GM18511 (cell line): ENCODE results near the gene PHF14.
A peak's percentile ranks its signal among the peaks of the same experiment; 100 is the strongest.

ENCODE experiments used
- ATAC-seq: cut with Tn5 transposase; IDR thresholded peaks from one replicate; pipeline ENCODE4 v1.9.1; 2021; ENCODE audit warnings: mild to moderate bottlenecking, moderate library complexity; ENCODE audit not compliant: unreplicated experiment

The PHF14 gene

DNA sequence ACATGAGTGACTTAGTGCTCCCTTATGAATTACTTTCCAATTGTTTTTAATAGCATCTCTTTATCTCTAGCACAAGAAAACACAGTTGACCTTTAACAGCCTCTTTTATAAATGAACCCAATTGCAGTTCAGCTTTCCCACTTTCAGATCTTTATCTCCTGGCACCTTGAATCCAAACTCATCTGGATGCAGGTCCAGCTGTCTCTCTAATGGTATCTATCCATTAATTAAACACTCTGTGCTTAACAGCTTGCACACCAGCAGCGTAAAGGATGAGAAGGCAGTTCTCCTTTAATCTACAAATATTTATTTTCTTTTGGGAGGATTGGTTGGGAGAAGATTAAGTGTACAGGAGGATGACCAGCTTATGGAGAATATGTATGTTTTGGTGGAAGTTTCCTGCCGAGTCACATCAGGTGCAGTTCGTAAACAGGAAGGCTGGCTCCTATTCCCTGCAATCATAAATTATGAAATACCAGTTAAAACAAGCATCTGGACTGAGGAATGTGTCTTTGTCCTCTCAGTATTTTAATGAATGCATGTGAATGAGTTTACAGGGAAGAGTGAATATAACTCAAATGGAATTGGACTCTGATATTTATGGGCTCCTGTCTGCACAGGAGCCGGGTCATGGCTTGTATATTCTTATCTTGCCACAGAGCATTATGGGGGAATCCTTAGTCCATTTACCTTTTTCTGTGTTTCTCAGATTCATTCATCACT lies 232.7 kb downstream of the PHF14 start:
- ATAC-seq = no peak

DNA sequence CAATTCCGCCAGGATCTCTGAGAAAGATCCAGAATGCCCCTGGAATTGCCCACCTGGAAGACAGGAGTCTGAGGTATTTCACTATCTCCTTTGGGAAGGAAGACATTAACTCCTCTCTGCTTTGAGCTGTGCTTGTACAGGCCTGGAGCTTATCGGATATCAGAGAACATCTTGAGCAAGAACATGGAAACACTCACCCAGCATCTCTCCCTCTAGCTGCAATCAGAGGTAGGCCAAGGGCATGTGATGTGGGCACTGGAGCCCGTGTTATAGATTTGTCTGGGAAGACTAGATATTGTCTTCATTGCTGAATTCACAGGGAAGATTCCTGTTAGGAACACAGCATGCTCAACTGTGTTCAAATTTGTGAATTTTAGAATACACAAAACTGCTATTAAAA lies 233.9 kb downstream of the PHF14 start:
- no peak for ATAC-seq

DNA sequence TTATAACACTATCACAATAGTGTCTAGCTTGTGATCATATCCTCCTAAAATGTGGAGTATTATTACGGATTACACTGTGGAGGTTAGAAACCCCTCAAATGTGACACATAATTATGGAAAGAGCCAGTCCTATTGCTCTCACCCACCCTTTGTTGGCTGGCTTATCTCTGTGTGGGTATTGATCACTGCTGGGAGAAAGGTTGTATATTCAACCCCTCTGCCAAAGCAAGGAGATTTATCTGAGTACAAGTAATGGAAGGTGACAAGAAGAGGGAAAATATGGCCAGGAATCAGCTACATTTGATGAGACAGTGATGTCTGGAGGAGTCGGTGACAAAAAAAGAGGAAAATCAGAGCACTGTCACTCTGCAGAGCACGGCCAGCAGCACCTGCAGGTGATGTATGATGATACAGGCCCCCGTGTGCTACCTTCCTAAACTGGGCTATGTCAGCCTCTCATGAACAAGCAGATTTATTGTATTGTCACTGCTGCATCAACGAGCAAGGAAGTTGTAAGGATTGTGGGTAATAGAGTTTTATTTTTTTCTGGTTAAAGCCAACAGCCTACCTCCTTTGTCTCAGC lies 235.3 kb downstream of the PHF14 start:
- no peak for ATAC-seq

DNA sequence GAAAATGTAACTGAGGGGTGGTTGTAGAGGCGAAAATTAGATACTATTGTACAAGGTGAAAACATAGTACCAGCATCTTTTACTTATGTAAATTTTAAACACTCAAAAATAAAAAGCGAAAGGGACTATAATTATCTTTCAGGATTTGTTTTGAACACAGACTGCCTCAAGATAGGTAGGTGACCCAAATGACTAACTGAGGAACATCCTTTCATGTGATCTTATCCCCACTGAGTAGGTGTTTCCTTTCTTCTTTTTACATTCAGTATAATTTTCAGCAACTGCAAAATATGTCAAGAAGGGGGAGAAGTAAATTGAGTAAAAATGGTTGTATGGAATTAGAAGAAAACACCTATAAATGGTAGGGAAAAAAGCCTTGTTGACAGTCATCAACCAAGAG lies 236.7 kb downstream of the PHF14 start:
- no peak for ATAC-seq

DNA sequence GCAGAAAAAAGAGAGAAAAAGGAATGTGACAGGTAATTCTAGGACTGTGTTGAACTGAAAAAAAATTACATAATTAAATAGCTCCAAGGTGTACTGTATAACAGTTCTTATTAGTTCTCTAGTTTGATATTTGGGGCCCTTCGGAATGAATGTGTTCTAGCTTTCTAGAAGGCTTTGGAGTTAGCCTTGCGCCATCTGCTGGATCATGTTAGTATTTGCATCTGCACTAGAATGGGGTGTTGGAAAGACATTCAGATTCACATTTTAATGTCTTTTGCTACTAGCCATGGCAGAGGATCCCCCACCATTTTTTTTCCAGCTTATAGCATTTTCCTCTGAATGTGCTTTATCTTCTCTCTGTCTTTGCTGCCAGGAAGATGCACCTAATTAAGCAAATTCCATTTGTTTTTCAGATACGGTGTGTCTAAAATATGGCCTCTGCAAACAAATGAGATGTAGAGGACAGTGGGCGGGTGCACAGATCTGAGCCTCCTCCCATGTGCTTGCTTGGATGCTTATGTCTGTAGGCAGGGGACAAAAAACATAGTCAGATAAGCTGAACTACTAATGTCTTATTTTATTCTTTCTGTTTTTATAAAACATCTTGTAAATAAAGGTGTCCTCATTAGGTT lies 238.5 kb downstream of the PHF14 start:
- ATAC-seq = peak; percentile 89

GRCh38 chr7:11212816-11213215 lies 239.1 kb downstream of the PHF14 start:
- ATAC-seq = no peak

DNA sequence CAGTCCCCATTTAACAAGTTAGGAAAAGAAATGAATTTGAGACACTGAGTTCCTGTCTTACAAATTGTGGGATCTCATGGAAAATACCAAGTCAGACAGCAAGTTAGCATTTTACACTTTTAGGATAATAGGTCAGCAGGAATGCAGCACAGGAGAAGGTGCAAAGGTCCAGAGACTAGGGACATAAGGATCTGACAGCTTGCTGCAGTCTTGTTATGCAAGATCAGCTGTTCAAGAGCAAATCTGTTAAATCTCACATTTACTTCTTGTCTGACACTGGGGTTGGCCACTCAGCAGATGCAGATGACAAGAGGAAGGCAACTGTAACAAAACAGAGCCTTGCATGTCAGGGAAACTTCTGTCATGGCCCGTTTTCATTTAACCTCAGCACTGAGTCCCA lies 239.6 kb downstream of the PHF14 start:
- ATAC-seq = no peak

DNA sequence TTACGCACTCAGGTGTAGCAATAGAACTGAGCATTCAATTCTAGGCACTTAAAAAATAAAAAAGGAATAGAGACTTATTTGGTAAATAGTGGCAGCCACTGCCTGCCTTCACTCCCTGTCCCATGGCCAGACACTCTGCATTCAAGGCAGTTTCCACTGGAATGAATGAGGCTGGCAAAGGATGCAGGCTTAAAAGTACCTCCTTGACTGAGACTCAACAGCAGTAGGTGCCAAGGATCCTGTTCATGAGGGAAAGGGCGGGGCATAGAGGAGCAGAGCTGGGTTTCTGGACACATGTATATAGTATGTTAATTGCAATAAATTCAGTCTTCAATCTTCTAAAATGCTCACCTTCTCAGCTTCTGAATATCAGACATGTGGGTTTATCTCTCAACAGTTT lies 242.6 kb downstream of the PHF14 start:
- no peak for ATAC-seq

DNA sequence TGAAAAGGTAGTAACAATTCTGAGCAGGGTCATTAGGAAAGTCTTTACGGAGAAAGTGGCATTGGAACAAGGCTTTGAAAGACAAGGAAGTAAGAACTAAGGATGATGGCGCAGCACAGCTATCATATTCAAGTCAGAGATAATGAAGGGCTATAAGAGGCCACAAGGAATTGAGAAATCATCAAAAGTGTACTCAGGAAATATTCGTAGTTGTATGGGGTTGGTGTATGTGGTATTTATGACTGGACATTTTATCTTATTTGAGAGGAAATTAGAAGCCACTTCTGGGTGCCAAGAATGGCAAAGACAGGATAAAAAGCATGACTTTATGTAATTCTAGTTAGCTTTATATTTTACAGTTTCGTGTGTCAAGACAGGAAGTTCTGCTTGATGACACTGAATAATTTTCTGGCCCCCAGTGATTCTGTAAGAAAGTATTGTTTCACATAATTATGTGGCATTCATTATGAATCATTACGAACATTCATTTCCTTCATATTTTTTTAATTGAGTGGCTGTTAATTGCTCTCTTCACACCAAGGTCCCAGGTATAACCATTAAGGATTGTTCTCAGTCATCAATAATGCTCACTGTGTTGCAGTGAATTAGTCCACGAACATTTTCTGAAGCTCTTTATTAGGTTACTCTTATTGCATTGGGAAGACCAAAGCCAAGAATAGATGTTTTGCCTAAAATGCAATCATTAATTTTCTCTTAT lies 244.3 kb downstream of the PHF14 start:
- no peak for ATAC-seq
